ENCODE data around the gene SURF2. TPM values are rescaled to one million over a fixed set of nuclear protein-coding genes. Genes with fewer than 3 reads are reported as not detected.
A peak's percentile ranks its signal among the peaks of the same experiment; 100 is the strongest.

Gene SURF2
- total and polyA plus RNA-seq, 4 experiments from 2014 or later: 19.5 to 46.7 (median 24.8) TPM

GRCh38 chr9:133360400-133361393 lies 4.3 kb downstream of the SURF2 start:
- H3K27me3 ChIP-seq (ENCODE audit: insufficient read depth, low read length): no peaks in the 10 kb centered on the region
- Mint-ChIP-seq H3K27me3 (no peaks in the 10 kb centered on the region), H3K36me3 (peaks cover 25 to 62% of the 10 kb centered on the region in 2 donors), H3K4me1 (peaks cover 16 to 35% (median 24%) of the 10 kb centered on the region in 4 donors), H3K4me3 (peak overlapping the region in 1 of 8 donors; percentile 15), H3K9me3 (peaks cover 0 to 2% (median 0%) of the 10 kb centered on the region in 8 donors), H3K27ac (peak overlapping the region in 6 of 7 donors; percentile 55 to 90 (median 63))
- peaks cover 24% of the 10 kb centered on the region for H3K4me1 ChIP-seq (ENCODE audit: insufficient read depth, low read length)
- ChIA-PET POLR2A (ENCODE audit: partially characterized antibody) (interaction anchor here (2.4 to 18.1 kb wide), 2 partner anchors 10 to 13 kb away, joined by 7 to 437 read pairs; partner anchors contain the start of genes MED22, RPL7A, STKLD1 and SURF4), CTCF (ENCODE audit: partially characterized antibody) (interaction anchor here (1.1 to 3.7 kb wide), 2 partner anchors 10 to 46 kb away, joined by 4 to 20 read pairs; no protein-coding TSS in a partner anchor)
- intact Hi-C loops (cut with micrococcal nuclease): no loop called here
- H3K36me3 ChIP-seq (ENCODE audit: insufficient read depth, low read length): peaks cover 62% of the 10 kb centered on the region
- no peak overlapping the region for H3K4me3 ChIP-seq (ENCODE audit: low read length in 2 of 2)
- H3K9me3 ChIP-seq (ENCODE audit: control insufficient read depth in 1 of 2, low read length in 2 of 2): no peaks in the 10 kb centered on the region
- no peak overlapping the region for H3K27ac ChIP-seq (ENCODE audit: low read depth, low read length)
- DNase-seq: peak in 1 of 5 donors; percentile 33

- Mint-ChIP-seq H3K27ac (peak overlapping the region in 4 of 7 donors; percentile 30 to 76 (median 54)), H3K36me3 (peaks cover 30 to 67% of the 10 kb centered on the region in 2 donors), H3K9me3 (peaks cover 0 to 2% (median 0%) of the 10 kb centered on the region in 8 donors), H3K4me1 (peaks cover 18 to 36% (median 25%) of the 10 kb centered on the region in 4 donors), H3K27me3 (no peaks in the 10 kb centered on the region), H3K4me3 (no peak overlapping the region)
- no peaks in the 10 kb centered on the region for H3K9me3 ChIP-seq (ENCODE audit: control insufficient read depth in 1 of 2, low read length in 2 of 2)
- no peaks in the 10 kb centered on the region for H3K27me3 ChIP-seq (ENCODE audit: insufficient read depth, low read length)
- peak in 1 of 5 donors; percentile 13 for DNase-seq
- CTCF ChIA-PET (ENCODE audit: partially characterized antibody): interaction anchor here (3.7 kb wide), 1 partner anchor 10 kb away, joined by 20 read pairs; no protein-coding TSS in a partner anchor
- peaks cover 71% of the 10 kb centered on the region for H3K36me3 ChIP-seq (ENCODE audit: insufficient read depth, low read length)
- H3K27ac ChIP-seq (ENCODE audit: low read depth, low read length): no peak overlapping the region
- H3K4me1 ChIP-seq (ENCODE audit: insufficient read depth, low read length): peaks cover 26% of the 10 kb centered on the region
- intact Hi-C loops (cut with micrococcal nuclease): no loop called here
- POLR2A ChIA-PET (ENCODE audit: partially characterized antibody): interaction anchor here (1.4 to 18.7 kb wide), 4 partner anchors 9 to 12 kb away, joined by 4 to 437 read pairs (median 226); partner anchors contain the start of genes MED22, RPL7A, STKLD1 and SURF1
- no peak overlapping the region for H3K4me3 ChIP-seq (ENCODE audit: low read length in 2 of 2)
Measured at GRCh38 chr9:133361507-133362092, 5.2 kb downstream of the SURF2 start.

GRCh38 chr9:133362359-133363044 lies 6.2 kb downstream of the SURF2 start:
- Mint-ChIP-seq H3K4me1 (peaks cover 14 to 37% (median 21%) of the 10 kb centered on the region in 4 donors), H3K27me3 (no peaks in the 10 kb centered on the region), H3K4me3 (no peak overlapping the region), H3K9me3 (peaks cover 0 to 2% (median 0%) of the 10 kb centered on the region in 8 donors), H3K27ac (peak overlapping the region in 3 of 7 donors; percentile 35 to 76 (median 62)), H3K36me3 (peaks cover 33 to 67% of the 10 kb centered on the region in 2 donors)
- H3K4me3 ChIP-seq (ENCODE audit: low read length in 2 of 2): no peak overlapping the region
- no peaks in the 10 kb centered on the region for H3K27me3 ChIP-seq (ENCODE audit: insufficient read depth, low read length)
- POLR2A ChIA-PET (ENCODE audit: partially characterized antibody): interaction anchor here (1.1 to 18.7 kb wide), 4 partner anchors 9 to 12 kb away, joined by 3 to 437 read pairs (median 10); partner anchors contain the start of genes MED22, RPL7A, SURF1 and SURF2
- H3K36me3 ChIP-seq (ENCODE audit: insufficient read depth, low read length): peaks cover 80% of the 10 kb centered on the region
- H3K4me1 ChIP-seq (ENCODE audit: insufficient read depth, low read length): peaks cover 27% of the 10 kb centered on the region
- intact Hi-C loops (cut with micrococcal nuclease): no loop called here
- H3K27ac ChIP-seq (ENCODE audit: low read depth, low read length): no peak overlapping the region
- no peaks in the 10 kb centered on the region for H3K9me3 ChIP-seq (ENCODE audit: control insufficient read depth in 1 of 2, low read length in 2 of 2)
- CTCF ChIA-PET (ENCODE audit: partially characterized antibody): interaction anchor here (0.9 to 1.5 kb wide), 2 partner anchors 9 to 42 kb away, joined by 3 read pairs; no protein-coding TSS in a partner anchor
- no peak for DNase-seq

- no peak for DNase-seq
- intact Hi-C loops (cut with micrococcal nuclease): no loop called here
- no peaks in the 10 kb centered on the region for H3K27me3 Mint-ChIP-seq
- H3K4me3 Mint-ChIP-seq: no peak overlapping the region
- H3K4me1 ChIP-seq (ENCODE audit: insufficient read depth, low read length): peaks cover 51% of the 10 kb centered on the region
- ChIA-PET CTCF (ENCODE audit: partially characterized antibody) (interaction anchor here (0.6 to 2.9 kb wide), 4 partner anchors 9 to 180 kb away, joined by 3 to 12 read pairs (median 6); no protein-coding TSS in a partner anchor), POLR2A (ENCODE audit: partially characterized antibody) (interaction anchor here (1.3 to 18.7 kb wide), 2 partner anchors 10 to 14 kb away, joined by 3 to 437 read pairs; partner anchors contain the start of genes MED22, RPL7A, STKLD1 and SURF1)
- H3K36me3 ChIP-seq (ENCODE audit: insufficient read depth, low read length): peaks cover 75% of the 10 kb centered on the region
- no peaks in the 10 kb centered on the region for H3K9me3 ChIP-seq (ENCODE audit: control insufficient read depth in 1 of 2, low read length in 2 of 2)
- H3K27me3 ChIP-seq (ENCODE audit: insufficient read depth, low read length): no peaks in the 10 kb centered on the region
- H3K27ac Mint-ChIP-seq: peak overlapping the region in 1 of 7 donors; percentile 24
- H3K36me3 Mint-ChIP-seq: peaks cover 36 to 67% of the 10 kb centered on the region in 2 donors
- no peak overlapping the region for H3K4me3 ChIP-seq (ENCODE audit: low read length in 2 of 2)
- peaks cover 35 to 58% (median 39%) of the 10 kb centered on the region in 4 donors for H3K4me1 Mint-ChIP-seq
- H3K9me3 Mint-ChIP-seq: no peaks in the 10 kb centered on the region
- H3K27ac ChIP-seq (ENCODE audit: low read depth, low read length): no peak overlapping the region
Measured at GRCh38 chr9:133366435-133366834, 10.1 kb downstream of the SURF2 start.

GRCh38 chr9:133367221-133367620 lies 10.9 kb downstream of the SURF2 start:
- H3K36me3 ChIP-seq (ENCODE audit: insufficient read depth, low read length): peaks cover 67% of the 10 kb centered on the region
- Mint-ChIP-seq H3K4me3 (peak overlapping the region in 2 of 8 donors; percentile 8 to 37), H3K9me3 (no peaks in the 10 kb centered on the region), H3K27me3 (no peaks in the 10 kb centered on the region), H3K36me3 (peaks cover 28 to 64% of the 10 kb centered on the region in 2 donors), H3K27ac (peak overlapping the region in 3 of 7 donors; percentile 42 to 82 (median 42)), H3K4me1 (peaks cover 42 to 66% (median 44%) of the 10 kb centered on the region in 4 donors)
- POLR2A ChIA-PET (ENCODE audit: partially characterized antibody): interaction anchor here (1.3 to 18.7 kb wide), 2 partner anchors 9 to 15 kb away, joined by 3 to 437 read pairs; partner anchors contain the start of genes MED22, RPL7A, STKLD1 and SURF1
- H3K4me3 ChIP-seq (ENCODE audit: low read length in 2 of 2): no peak overlapping the region
- no peak for DNase-seq
- no peaks in the 10 kb centered on the region for H3K9me3 ChIP-seq (ENCODE audit: control insufficient read depth in 1 of 2, low read length in 2 of 2)
- CTCF ChIA-PET (ENCODE audit: partially characterized antibody): interaction anchor here (0.9 to 2.9 kb wide), 3 partner anchors 10 to 181 kb away, joined by 5 to 12 read pairs (median 7); no protein-coding TSS in a partner anchor
- no peak overlapping the region for H3K27ac ChIP-seq (ENCODE audit: low read depth, low read length)
- intact Hi-C loops (cut with micrococcal nuclease): no loop called here
- H3K4me1 ChIP-seq (ENCODE audit: insufficient read depth, low read length): peaks cover 59% of the 10 kb centered on the region
- no peaks in the 10 kb centered on the region for H3K27me3 ChIP-seq (ENCODE audit: insufficient read depth, low read length)

- H3K36me3 Mint-ChIP-seq: peaks cover 28 to 63% of the 10 kb centered on the region in 2 donors
- DNase-seq: peak in 1 of 5 donors; percentile 1
- peaks cover 62% of the 10 kb centered on the region for H3K36me3 ChIP-seq (ENCODE audit: insufficient read depth, low read length)
- no peaks in the 10 kb centered on the region for H3K9me3 Mint-ChIP-seq
- POLR2A ChIA-PET (ENCODE audit: partially characterized antibody): interaction anchor here (18.7 kb wide), 1 partner anchor 15 kb away, joined by 437 read pairs; the partner anchor contains the start of genes MED22, RPL7A, SURF1 and SURF2
- CTCF ChIA-PET (ENCODE audit: partially characterized antibody): interaction anchor here (2.5 to 2.9 kb wide), 2 partner anchors 17 to 181 kb away, joined by 7 to 12 read pairs; no protein-coding TSS in a partner anchor
- H3K9me3 ChIP-seq (ENCODE audit: control insufficient read depth in 1 of 2, low read length in 2 of 2): no peaks in the 10 kb centered on the region
- peaks cover 46 to 72% (median 49%) of the 10 kb centered on the region in 4 donors for H3K4me1 Mint-ChIP-seq
- no peaks in the 10 kb centered on the region for H3K27me3 Mint-ChIP-seq
- no peak overlapping the region for H3K4me3 ChIP-seq (ENCODE audit: low read length in 2 of 2)
- H3K27ac ChIP-seq (ENCODE audit: low read depth, low read length): peak overlapping the region; percentile 13
- intact Hi-C loops (cut with micrococcal nuclease): no loop called here
- H3K27ac Mint-ChIP-seq: peak overlapping the region in 3 of 7 donors; percentile 29 to 82 (median 42)
- no peak overlapping the region for H3K4me3 Mint-ChIP-seq
- no peaks in the 10 kb centered on the region for H3K27me3 ChIP-seq (ENCODE audit: insufficient read depth, low read length)
- peaks cover 65% of the 10 kb centered on the region for H3K4me1 ChIP-seq (ENCODE audit: insufficient read depth, low read length)
Measured at GRCh38 chr9:133367778-133368177, 11.4 kb downstream of the SURF2 start.
